HepG2 (cell line): ENCODE results near the gene FGFR3. TPM values are rescaled to one million over a fixed set of nuclear protein-coding genes. Genes with fewer than 3 reads are reported as not detected.

Source experiments
- CAMTA2 ChIP-seq: sonication (generic); formaldehyde crosslinking; IDR thresholded peaks from 2 replicates; pipeline ENCODE4 v1.4.0; 2020; ENCODE audit warnings: mild to moderate bottlenecking, missing genetic modification reagents, borderline replicate concordance
- HBP1 ChIP-seq: IDR thresholded peaks from 2 replicates; pipeline ENCODE4 v1.6.1; 2016; ENCODE audit warnings: low read depth, control low read depth
- KLF11 ChIP-seq: IDR thresholded peaks from 2 replicates; pipeline ENCODE4 v1.6.1; 2016; ENCODE audit warnings: missing compliant biosample characterization
- NONO ChIP-seq, 2 experiments: fragments of 450-650 bp in 1 of 2; sonication (generic) in 1 of 2; formaldehyde crosslinking in 1 of 2; IDR thresholded peaks in 1 of 2; conservative IDR thresholded peaks in 1 of 2; 2 replicates each; pipeline versions ENCODE4 v1.6.1 to v1.8.0; 2017 to 2022; ENCODE audit warnings: mild to moderate bottlenecking in 1 of 2, missing genetic modification reagents in 1 of 2, moderate library complexity in 1 of 2
- POGK ChIP-seq: sonication (generic); formaldehyde crosslinking; conservative IDR thresholded peaks from 2 replicates; pipeline ENCODE4 v1.8.0; 2022; ENCODE audit warnings: mild to moderate bottlenecking, moderate library complexity, missing genetic modification reagents
- TFAP4 ChIP-seq: sonication (generic); IDR thresholded peaks from 2 replicates; pipeline ENCODE4 v1.6.1; 2016; ENCODE audit warnings: low read depth, borderline replicate concordance
- ZBTB8A ChIP-seq: sonication (generic); formaldehyde crosslinking; IDR thresholded peaks from 2 replicates; pipeline ENCODE4 v1.4.0; 2020; ENCODE audit warnings: mild to moderate bottlenecking, low read depth, missing genetic modification reagents, borderline replicate concordance
- ZNF564 ChIP-seq: sonication (generic); formaldehyde crosslinking; IDR thresholded peaks from 2 replicates; pipeline ENCODE4 v1.8.1; 2023; ENCODE audit warnings: mild to moderate bottlenecking, missing genetic modification reagents
- polyA plus RNA-seq, 8 experiments: library from polyadenylated mRNA; depleted of rRNA in 3 of 8; stranded (reverse) in 7 of 8; unstranded in 1 of 8; fragments of >200 nt; fragmentation: Illumina TruSeq in 4 of 8; extraction: Trizol in 4 of 8; gene quantifications; 2 replicates each; pipeline versions ENCODE4 v1.2.1 to v1.2.3, GENCODE V29; 2011 to 2016; ENCODE audit warnings: low read depth in 4 of 8, missing spikeins in 1 of 8, mixed read lengths in 1 of 8; ENCODE audit not compliant: insufficient read depth in 1 of 8
- total RNA-seq, 5 experiments: library from RNA; depleted of rRNA; stranded (reverse); fragments of >200 nt; fragmentation: Illumina TruSeq; extraction: Trizol; gene quantifications; 2 replicates each; pipeline ENCODE4 v1.2.3, GENCODE V29; 2016; ENCODE audit warnings: low read depth in 1 of 5
- TF ChIP-seq, protein P1 (sequence below): sonication (generic); formaldehyde crosslinking; IDR thresholded peaks from 2 replicates; pipeline ENCODE4 v1.4.0; 2020; ENCODE audit warnings: low read depth, missing genetic modification reagents
- TF ChIP-seq, protein P2 (sequence below): sonication (generic); formaldehyde crosslinking; IDR thresholded peaks from 2 replicates; pipeline ENCODE4 v1.4.0; 2020; ENCODE audit warnings: missing genetic modification reagents
- TF ChIP-seq, protein P3 (sequence below): sonication (generic); formaldehyde crosslinking; IDR thresholded peaks from 2 replicates; pipeline ENCODE4 v1.5.0; 2020; ENCODE audit warnings: mild to moderate bottlenecking, missing genetic modification reagents, borderline replicate concordance

The FGFR3 gene
- total and polyA plus RNA-seq, 2 of the 13 experiments (the other 11 are each of a cell fraction or from before 2014, with no cell fraction given), result 103 to 109 TPM

- TF ChIP-seq POGK (CRISPR knock-in tag) (peak; percentile 43; the same call in 1 of the 2 replicates), ZBTB8A (CRISPR knock-in tag) (peak; percentile 31; the same call in 1 of the 2 replicates), NONO (IDR thresholded peaks at IDR 0.05) (no peak), NONO (CRISPR knock-in tag; conservative IDR thresholded peaks at IDR 0.05) (peak; percentile 72), ZNF564 (CRISPR knock-in tag) (0 out of 2 replicates have a peak, but pooled peaks have one; percentile 54), CAMTA2 (CRISPR knock-in tag) (0 out of 2 replicates have a peak, but pooled peaks have one; percentile 30), HBP1 (CRISPR knock-in tag) (0 out of 2 replicates have a peak, but pooled peaks have one; percentile 28), TFAP4 (peak; percentile 28; the same call in 1 of the 2 replicates), KLF11 (CRISPR knock-in tag) (0 out of 2 replicates have a peak, but pooled peaks have one; percentile 19)
- TF ChIP-seq, protein P1, sequence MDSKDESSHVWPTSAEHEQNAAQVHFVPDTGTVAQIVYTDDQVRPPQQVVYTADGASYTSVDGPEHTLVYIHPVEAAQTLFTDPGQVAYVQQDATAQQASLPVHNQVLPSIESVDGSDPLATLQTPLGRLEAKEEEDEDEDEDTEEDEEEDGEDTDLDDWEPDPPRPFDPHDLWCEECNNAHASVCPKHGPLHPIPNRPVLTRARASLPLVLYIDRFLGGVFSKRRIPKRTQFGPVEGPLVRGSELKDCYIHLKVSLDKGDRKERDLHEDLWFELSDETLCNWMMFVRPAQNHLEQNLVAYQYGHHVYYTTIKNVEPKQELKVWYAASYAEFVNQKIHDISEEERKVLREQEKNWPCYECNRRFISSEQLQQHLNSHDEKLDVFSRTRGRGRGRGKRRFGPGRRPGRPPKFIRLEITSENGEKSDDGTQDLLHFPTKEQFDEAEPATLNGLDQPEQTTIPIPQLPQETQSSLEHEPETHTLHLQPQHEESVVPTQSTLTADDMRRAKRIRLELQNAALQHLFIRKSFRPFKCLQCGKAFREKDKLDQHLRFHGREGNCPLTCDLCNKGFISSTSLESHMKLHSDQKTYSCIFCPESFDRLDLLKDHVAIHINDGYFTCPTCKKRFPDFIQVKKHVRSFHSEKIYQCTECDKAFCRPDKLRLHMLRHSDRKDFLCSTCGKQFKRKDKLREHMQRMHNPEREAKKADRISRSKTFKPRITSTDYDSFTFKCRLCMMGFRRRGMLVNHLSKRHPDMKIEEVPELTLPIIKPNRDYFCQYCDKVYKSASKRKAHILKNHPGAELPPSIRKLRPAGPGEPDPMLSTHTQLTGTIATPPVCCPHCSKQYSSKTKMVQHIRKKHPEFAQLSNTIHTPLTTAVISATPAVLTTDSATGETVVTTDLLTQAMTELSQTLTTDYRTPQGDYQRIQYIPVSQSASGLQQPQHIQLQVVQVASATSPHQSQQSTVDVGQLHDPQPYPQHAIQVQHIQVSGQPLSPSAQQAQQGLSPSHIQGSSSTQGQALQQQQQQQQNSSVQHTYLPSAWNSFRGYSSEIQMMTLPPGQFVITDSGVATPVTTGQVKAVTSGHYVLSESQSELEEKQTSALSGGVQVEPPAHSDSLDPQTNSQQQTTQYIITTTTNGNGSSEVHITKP (CRISPR knock-in tag), result peak; percentile 70
- TF ChIP-seq, protein P2, sequence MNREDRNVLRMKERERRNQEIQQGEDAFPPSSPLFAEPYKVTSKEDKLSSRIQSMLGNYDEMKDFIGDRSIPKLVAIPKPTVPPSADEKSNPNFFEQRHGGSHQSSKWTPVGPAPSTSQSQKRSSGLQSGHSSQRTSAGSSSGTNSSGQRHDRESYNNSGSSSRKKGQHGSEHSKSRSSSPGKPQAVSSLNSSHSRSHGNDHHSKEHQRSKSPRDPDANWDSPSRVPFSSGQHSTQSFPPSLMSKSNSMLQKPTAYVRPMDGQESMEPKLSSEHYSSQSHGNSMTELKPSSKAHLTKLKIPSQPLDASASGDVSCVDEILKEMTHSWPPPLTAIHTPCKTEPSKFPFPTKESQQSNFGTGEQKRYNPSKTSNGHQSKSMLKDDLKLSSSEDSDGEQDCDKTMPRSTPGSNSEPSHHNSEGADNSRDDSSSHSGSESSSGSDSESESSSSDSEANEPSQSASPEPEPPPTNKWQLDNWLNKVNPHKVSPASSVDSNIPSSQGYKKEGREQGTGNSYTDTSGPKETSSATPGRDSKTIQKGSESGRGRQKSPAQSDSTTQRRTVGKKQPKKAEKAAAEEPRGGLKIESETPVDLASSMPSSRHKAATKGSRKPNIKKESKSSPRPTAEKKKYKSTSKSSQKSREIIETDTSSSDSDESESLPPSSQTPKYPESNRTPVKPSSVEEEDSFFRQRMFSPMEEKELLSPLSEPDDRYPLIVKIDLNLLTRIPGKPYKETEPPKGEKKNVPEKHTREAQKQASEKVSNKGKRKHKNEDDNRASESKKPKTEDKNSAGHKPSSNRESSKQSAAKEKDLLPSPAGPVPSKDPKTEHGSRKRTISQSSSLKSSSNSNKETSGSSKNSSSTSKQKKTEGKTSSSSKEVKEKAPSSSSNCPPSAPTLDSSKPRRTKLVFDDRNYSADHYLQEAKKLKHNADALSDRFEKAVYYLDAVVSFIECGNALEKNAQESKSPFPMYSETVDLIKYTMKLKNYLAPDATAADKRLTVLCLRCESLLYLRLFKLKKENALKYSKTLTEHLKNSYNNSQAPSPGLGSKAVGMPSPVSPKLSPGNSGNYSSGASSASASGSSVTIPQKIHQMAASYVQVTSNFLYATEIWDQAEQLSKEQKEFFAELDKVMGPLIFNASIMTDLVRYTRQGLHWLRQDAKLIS, result peak; percentile 77; the same call in 1 of the 2 replicates
- TF ChIP-seq, protein P3, sequence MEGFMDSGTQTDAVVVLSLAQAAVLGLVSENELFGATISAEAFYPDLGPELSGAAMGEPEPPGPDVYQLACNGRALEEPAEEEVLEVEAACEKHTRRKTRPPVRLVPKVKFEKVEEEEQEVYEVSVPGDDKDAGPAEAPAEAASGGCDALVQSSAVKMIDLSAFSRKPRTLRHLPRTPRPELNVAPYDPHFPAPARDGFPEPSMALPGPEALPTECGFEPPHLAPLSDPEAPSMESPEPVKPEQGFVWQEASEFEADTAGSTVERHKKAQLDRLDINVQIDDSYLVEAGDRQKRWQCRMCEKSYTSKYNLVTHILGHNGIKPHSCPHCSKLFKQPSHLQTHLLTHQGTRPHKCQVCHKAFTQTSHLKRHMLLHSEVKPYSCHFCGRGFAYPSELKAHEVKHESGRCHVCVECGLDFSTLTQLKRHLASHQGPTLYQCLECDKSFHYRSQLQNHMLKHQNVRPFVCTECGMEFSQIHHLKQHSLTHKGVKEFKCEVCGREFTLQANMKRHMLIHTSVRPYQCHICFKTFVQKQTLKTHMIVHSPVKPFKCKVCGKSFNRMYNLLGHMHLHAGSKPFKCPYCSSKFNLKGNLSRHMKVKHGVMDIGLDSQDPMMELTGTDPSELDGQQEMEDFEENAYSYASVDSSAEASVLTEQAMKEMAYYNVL (CRISPR knock-in tag), result peak; percentile 50; the same call in 1 of the 2 replicates
Observed at GRCh38 chr4:1795299-1796195, 2.5 kb downstream of the FGFR3 start (continued).
